Measurements from ENCODE around the gene KIN. TPM values are rescaled to one million over a fixed set of nuclear protein-coding genes. Genes with fewer than 3 reads are reported as not detected.
A peak's percentile ranks its signal among the peaks of the same experiment; 100 is the strongest.
"Not testable (repeated sequence)": the region's sequence is repeated elsewhere in the genome, so short reads cannot be mapped to it uniquely, and the experiment has no call there.

Gene KIN
- total RNA-seq = 2.6 TPM

- peak; percentile 98 for DNase-seq (ENCODE audit: low spot score)
- peak; percentile 97 for ATAC-seq
Observed at GRCh38 chr10:7787857-7788638, at the start of gene KIN, which contains the start of gene ATP5F1C. TSS of gene KIN (minus strand) at chr10:7787993. CDS start at chr10:7787933, 60 bp downstream. TSS of gene ATP5F1C (plus strand) at chr10:7788177. CDS start at chr10:7788208, 31 bp downstream.

GRCh38 chr10:7836571-7836970, 48.8 kb upstream of the KIN start:
- no peak for ATAC-seq
- DNase-seq (ENCODE audit: low spot score) = no peak

- DNase-seq (ENCODE audit: low spot score) (no peak), ATAC-seq (no peak)
Observed at GRCh38 chr10:7834262-7834661, 46.5 kb upstream of the KIN start.

- ATAC-seq = no peak
Observed at GRCh38 chr10:7833210-7833609, 45.4 kb upstream of the KIN start.

GRCh38 chr10:7832060-7832459, 44.3 kb upstream of the KIN start:
- ATAC-seq (no peak), DNase-seq (ENCODE audit: low spot score) (no peak)

More at GRCh38 chr10:7833210-7833609, 45.4 kb upstream of the KIN start:
- DNase-seq (ENCODE audit: low spot score) = no peak

GRCh38 chr10:7829289-7829834, 41.6 kb upstream of the KIN start:
- no peak for DNase-seq (ENCODE audit: low spot score)
- ATAC-seq = no peak

GRCh38 chr10:7826971-7827370, 39.2 kb upstream of the KIN start:
- DNase-seq (ENCODE audit: low spot score) = no peak
- no peak for ATAC-seq

GRCh38 chr10:7824251-7824650, 36.5 kb upstream of the KIN start:
- ATAC-seq (no peak), DNase-seq (ENCODE audit: low spot score) (no peak)

- DNase-seq (ENCODE audit: low spot score) = peak; percentile 61
Observed at GRCh38 chr10:7819121-7819460, 31.3 kb upstream of the KIN start.

GRCh38 chr10:7818295-7819120, 30.7 kb upstream of the KIN start, which contains the start of gene TAF3:
TSS of gene TAF3 (plus strand) at chr10:7818505. CDS start at chr10:7818710, 205 bp downstream.
- ATAC-seq (peak; percentile 97), DNase-seq (ENCODE audit: low spot score) (peak; percentile 94)

More at GRCh38 chr10:7819121-7819460, 31.3 kb upstream of the KIN start:
- peak; percentile 77 for ATAC-seq

- DNase-seq (ENCODE audit: low spot score) = no peak
- ATAC-seq = peak; percentile 26
Observed at GRCh38 chr10:7817984-7818294, 30.1 kb upstream of the KIN start.

- ATAC-seq (no peak), DNase-seq (ENCODE audit: low spot score) (no peak)
Observed at GRCh38 chr10:7817576-7817975, 29.8 kb upstream of the KIN start.

GRCh38 chr10:7813481-7813880, 25.7 kb upstream of the KIN start:
- ATAC-seq (no peak), DNase-seq (ENCODE audit: low spot score) (no peak)

- not testable (repeated sequence) for DNase-seq (ENCODE audit: low spot score)
- ATAC-seq = peak; percentile 80
Observed at GRCh38 chr10:7811743-7812142, 23.9 kb upstream of the KIN start.

- ATAC-seq (no peak), DNase-seq (ENCODE audit: low spot score) (no peak)
Observed at GRCh38 chr10:7811000-7811399, 23.2 kb upstream of the KIN start.

- no peak for DNase-seq (ENCODE audit: low spot score)
- ATAC-seq = peak; percentile 18
Observed at GRCh38 chr10:7810443-7810842, 22.6 kb upstream of the KIN start.

GRCh38 chr10:7808686-7809267, 21.0 kb upstream of the KIN start:
- DNase-seq (ENCODE audit: low spot score) (no peak), ATAC-seq (no peak)

- ATAC-seq (no peak), DNase-seq (ENCODE audit: low spot score) (no peak)
Observed at GRCh38 chr10:7804741-7805140, 16.9 kb upstream of the KIN start.

- ATAC-seq (no peak), DNase-seq (ENCODE audit: low spot score) (no peak)
Observed at GRCh38 chr10:7804216-7804615, 16.4 kb upstream of the KIN start.

GRCh38 chr10:7802606-7803005, 14.8 kb upstream of the KIN start:
- DNase-seq (ENCODE audit: low spot score) = no peak
- no peak for ATAC-seq

GRCh38 chr10:7797582-7797981, 9.8 kb upstream of the KIN start:
- DNase-seq (ENCODE audit: low spot score) (no peak), ATAC-seq (no peak)

All from left lobe of liver (tissue), 2 donors.